Coronary artery (tissue), 2 donors: ENCODE measurements around the gene HNF4A.

Experiments used
- DNase-seq: peaks from one replicate; pipeline ENCODE4 v3.0.0-alpha.2; 2017; ENCODE audit warnings: low spot score
- H3K27ac ChIP-seq, 2 donors: fragments of 200-600 bp; sonication (generic); one replicate each; pipeline ENCODE4 v1.5.1; 2016 to 2019
- H3K4me3 ChIP-seq: fragments of 200-600 bp; sonication (generic); 2 replicates; pipeline ENCODE4 v1.5.1; 2016; ENCODE audit warnings: mild to moderate bottlenecking, moderate library complexity
- CTCF ChIP-seq: fragments of 200-600 bp; sonication (generic); IDR thresholded peaks from one replicate; pipeline ENCODE4 v1.5.1; 2019; ENCODE audit warnings: antibody characterized with exemption

Gene HNF4A

GRCh38 chr20:44481719-44482416 is 126.4 kb downstream of the HNF4A start:
- Histone ChIP-seq H3K4me3 (no peak overlapping the region), H3K27ac (no peak overlapping the region)
- no peak for DNase-seq
- TF ChIP-seq CTCF: no peak

GRCh38 chr20:44483112-44483511 is 127.6 kb downstream of the HNF4A start:
- no peak for TF ChIP-seq CTCF
- no peak overlapping the region for H3K27ac ChIP-seq
- no peak for DNase-seq
- H3K4me3 ChIP-seq: no peak overlapping the region
